ENCODE results near the gene PLIN1.
"Not testable (repeated sequence)": the region's sequence is repeated elsewhere in the genome, so short reads cannot be mapped to it uniquely, and the experiment has no call there.

PLIN1 gene

DNA sequence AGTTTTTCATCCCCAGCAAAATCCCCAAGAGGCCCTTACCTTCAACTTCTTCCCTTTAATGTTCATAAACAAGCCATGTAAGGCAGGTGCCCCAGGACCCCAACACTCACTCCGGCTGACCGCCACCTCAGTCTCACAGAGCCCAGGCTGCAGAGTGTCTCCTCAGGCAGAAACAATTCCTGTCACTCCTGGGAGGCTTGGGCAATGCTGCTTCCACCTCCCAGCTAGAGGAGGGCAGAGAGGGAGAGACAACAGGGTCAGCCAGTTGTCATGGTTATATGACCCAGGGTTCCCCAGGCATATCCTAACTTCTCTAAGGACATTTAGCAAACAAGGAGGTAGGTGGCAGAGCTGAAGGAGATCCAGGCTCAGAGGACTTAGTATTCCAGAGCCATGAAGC, at the start of gene PLIN1:
TSS of gene PLIN1 (minus strand) at position 156 of the 400 bp plus-strand sequence. CDS start 1,878 bp downstream, outside the sequence.
- FAIRE-seq: no peak

DNA sequence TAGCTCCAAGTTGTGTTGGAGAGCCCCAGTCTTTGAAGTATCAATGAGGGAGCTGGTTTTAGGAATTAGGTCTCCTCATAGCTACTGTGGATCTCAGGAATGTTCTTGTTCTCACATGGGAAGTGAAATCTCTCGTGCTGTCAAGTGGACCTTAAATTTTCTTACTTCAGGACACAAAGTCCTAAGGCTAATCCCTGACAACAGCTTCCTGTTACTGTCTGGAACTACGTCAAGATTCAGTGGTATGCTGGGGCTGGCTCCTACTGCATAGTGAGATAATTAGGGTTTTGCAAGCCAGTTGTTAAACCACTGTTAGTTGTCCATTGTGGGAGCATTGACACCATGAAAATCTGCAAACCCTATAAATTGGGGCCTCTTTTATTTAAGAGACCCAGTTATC, 49.1 kb upstream of the PLIN1 start:
- no peak for FAIRE-seq

DNA sequence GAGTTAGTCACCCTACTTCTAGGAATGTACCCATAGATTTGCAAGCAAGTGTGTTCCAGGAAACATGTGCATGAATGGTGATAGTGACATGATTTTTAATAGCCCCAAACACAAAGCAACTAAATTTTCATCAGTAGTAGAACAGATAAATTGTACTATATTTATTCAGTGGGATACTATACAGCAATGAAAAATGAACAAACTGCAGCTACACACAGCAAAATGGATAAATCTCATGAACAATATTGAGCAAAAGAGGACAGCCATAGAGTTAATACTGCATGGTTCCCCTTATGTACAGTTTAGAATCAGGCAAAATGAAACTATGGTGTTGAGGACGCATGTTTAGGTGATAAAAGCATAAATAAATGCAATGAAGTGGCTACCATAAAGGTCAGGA, 45.9 kb upstream of the PLIN1 start:
- FAIRE-seq: no peak

GRCh38 chr15:89724621-89725020, 45.5 kb upstream of the PLIN1 start:
- FAIRE-seq: no peak

DNA sequence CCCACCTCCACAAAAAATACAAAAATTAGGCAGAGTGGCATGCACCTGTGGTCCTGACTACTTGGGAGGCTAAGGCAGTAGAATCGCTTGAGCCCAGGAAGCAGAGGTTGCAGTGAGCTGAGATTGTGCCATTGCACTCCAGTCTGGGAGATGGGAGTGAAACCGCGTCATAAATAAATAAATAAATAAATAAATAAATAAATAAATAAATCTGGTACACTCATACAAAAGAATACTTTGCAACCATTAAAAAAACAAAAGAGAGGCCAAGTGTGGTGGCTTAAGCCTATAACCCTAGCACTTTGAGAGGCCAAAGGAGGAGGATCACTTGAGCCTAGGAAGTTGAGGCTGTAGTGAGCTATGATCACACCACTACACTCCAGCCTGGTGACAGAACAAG, 43.9 kb upstream of the PLIN1 start:
- no peak for FAIRE-seq

GRCh38 chr15:89714775-89715174, 35.6 kb upstream of the PLIN1 start:
- no peak for FAIRE-seq

DNA sequence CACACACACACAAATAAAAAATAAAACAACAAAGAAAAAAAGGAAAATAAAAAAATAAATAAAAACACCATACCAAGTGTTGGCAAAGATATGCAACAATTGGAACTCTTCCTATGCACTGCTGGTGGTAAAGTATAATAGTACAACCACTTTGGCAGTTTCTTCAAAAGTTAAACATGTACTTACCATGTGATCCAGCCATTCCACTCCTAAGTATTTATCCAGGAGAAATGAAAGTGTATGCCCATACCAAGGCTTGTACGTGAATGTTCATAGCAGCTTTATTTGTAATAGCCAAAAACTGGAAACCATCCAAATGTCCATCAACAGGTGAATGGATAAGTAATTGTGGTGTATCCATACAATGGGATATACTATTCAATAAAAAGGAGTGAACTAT, 28.4 kb upstream of the PLIN1 start:
- FAIRE-seq: no peak

- FAIRE-seq: no peak
These were observed 25.2 kb upstream of the PLIN1 start for GRCh38 chr15:89704411-89704810.

DNA sequence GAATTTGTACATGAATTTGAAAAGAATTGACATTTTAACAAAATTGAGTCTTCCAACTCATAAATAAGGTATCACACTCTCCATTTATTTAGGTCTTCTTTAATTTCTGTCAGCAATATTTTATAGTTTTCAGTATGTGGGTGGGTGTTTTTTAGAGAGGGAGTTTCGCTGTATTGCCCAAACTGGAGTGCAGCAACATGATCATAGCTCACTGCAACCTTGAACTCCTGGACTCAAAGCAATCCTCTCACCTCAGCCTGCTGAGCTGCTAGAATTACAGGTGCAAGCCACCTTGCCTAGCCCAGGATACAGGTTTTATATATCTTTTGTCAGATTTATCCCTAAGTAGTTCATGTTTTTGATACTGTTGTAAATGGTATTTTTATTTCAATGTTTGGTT, 16.0 kb upstream of the PLIN1 start:
- FAIRE-seq: no peak

DNA sequence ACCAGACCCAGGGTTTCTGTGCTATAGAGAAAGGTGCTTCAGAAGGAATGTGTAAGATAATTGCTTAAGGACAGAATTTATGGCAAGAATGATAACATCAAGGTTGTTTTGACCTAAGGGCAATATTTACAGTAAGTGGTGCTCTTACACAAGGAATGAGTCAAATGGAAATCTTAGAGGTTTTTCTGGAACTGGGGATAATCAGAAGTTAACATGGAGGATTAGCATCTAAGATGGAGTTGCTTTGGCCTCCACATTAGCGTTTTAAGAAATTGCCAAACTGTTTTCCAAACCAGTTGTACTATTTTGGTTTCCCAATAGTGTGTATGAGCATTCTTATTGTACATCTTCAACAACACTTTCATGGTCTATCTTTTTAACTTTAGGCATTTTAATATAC, 14.5 kb upstream of the PLIN1 start:
- FAIRE-seq: no peak

DNA sequence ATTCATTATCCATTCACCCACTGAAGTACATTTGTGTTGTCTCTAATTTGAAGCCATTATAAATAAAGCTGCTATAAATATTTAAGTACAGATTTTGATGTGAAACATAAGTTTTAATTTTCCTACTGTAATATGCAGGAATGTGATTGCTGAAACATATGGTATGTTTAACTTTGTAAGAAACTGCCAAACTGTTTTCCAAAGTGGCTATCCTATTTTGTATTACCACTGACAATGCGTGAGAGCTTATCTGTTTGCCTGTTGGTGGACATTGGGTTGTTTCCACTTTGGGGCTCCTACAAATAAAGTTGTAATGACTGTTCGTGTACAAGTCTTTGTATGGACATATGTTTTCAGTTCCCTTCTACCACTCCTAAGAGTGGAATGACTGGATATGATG, 13.9 kb upstream of the PLIN1 start:
- no peak for FAIRE-seq

DNA sequence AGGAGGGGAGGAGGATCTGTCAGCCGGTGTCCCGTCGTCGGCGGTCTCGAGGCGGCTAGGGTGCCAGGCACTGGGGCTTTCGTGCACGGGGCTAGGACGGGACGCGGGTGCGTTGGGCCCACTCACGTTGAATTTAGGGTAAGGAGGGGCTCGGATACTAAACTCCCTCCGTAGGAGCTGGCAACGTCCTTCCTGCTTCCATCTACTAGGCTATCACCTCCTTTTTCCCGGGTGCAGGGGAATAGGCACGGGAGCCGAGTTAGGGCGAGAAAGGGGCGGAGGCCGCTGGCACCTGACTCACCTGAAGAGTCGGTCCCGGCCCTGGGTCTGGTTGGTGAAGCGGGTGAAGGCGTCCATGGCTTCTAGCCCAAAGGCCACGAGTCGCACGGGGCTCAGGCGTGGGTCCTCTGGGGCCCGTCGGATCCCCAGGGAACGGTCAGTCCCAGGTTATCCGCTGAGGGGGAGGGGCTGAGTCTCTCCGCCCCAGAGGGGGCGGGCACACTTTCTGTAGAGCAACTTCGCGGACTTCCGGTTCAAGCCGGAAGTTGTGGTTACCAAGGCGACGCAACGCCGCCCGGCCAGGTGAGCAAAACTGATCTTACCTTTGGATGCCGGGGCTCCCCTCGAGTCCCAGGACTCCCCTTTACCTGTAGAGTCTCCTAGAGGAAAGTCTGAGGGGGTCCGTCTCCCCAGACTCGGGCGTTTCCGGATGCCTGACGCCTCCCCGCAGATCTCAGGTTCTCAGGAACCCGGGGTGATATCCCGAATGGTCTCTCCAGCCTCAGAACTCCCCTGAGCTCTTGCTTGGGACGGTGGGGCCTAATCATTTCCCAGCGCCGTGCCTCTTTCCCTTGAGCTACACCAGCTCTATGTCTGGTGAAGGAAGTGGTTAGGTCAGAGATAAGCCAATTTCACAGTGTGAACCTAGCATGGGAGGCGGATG, 11.4 kb upstream of the PLIN1 start, which contains the start of the genes PEX11A and WDR93:
TSS of gene PEX11A (minus strand) at position 479 of the 943 bp plus-strand sequence. CDS start at position 357, 122 bp downstream.
TSS of gene WDR93 (plus strand) at position 536 of the 943 bp plus-strand sequence. CDS start 10,936 bp downstream, outside the sequence.
- no peak for FAIRE-seq

DNA sequence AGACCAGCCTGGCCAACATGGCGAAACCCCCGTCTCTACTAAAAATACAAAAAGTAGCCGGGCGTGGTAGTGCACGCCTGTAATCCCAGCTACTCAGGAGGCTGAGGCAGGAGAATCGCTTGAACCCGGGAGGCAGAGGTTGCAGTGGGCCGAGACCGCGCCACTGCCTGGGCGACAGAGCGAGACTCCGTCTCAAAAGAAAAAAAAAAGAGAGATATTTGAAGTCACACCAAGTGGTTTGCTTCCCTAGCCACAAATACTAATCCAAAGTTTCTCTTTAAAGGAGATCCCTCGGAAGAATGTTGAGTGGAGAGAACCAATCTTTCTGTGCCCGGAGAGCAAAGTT, 10.7 kb upstream of the PLIN1 start:
- FAIRE-seq: not testable (repeated sequence)

DNA sequence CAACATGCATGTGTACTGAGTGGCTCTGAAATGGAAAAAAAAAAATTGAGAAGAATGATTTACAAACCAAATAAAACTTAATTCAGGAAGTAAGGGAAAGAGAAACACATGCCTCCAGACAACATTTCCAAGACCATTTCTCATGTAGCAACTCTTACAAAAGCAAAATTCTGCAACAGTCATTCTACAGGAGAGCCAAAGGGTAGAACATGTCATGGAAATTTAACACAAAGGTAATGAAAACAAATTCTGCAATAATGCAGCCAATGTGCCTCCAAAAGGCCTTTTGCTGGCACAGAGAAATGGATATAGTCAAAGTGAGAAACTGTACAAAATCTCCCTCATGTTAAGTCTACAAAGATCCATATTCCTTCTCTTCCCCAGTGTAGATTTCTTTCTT, 7.4 kb upstream of the PLIN1 start:
- FAIRE-seq: no peak

DNA sequence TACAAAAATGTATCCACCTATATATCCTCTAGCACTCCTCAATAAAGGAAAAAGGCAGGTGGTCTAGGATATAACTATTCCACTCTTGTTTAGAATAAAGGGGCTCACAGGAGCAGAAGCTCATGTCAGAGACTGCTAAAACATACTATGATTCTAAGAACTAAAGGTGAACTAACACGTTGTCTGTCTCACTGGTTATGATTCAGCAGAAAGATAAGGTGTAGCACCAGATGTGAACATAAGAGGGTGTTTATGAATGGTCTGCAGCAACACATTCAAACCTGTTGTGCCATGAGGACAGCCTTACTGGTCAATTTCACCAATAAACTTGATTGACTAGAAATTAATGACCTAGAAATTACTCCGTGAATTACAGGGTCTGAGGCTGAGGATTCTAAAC, 6.8 kb upstream of the PLIN1 start:
- no peak for FAIRE-seq

GRCh38 chr15:89681146-89681545, 2.0 kb upstream of the PLIN1 start:
- no peak for FAIRE-seq

GRCh38 chr15:89680282-89680873, 1.2 kb upstream of the PLIN1 start:
- no peak for FAIRE-seq

DNA sequence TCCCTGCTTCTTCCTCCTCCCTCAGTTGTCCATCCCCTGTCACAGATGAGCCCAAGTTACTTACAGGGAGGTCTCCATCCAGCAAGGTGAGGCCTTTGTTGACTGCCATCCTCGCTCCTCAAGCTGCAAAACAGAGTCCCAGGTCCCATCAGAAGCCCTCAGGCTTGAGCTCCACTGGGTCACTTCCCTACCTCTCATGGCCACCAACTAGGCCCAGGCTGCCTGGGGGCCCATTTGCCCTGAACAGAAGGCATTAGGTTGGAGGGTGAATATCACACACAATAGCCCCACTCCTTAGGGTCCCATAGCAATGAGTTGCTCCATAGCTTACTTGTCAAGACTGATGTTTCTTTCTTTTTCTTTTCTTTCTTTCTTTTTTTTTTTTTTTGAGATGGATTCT, 1.8 kb downstream of the PLIN1 start:
- FAIRE-seq: no peak

GRCh38 chr15:89675606-89676005, 3.6 kb downstream of the PLIN1 start:
- no peak for FAIRE-seq

GRCh38 chr15:89674526-89674925, 4.6 kb downstream of the PLIN1 start:
- FAIRE-seq: no peak

- no peak for FAIRE-seq
These were observed 6.0 kb downstream of the PLIN1 start for GRCh38 chr15:89673165-89673512.

- FAIRE-seq: no peak
These were observed 6.7 kb downstream of the PLIN1 start for GRCh38 chr15:89672221-89673164.

DNA sequence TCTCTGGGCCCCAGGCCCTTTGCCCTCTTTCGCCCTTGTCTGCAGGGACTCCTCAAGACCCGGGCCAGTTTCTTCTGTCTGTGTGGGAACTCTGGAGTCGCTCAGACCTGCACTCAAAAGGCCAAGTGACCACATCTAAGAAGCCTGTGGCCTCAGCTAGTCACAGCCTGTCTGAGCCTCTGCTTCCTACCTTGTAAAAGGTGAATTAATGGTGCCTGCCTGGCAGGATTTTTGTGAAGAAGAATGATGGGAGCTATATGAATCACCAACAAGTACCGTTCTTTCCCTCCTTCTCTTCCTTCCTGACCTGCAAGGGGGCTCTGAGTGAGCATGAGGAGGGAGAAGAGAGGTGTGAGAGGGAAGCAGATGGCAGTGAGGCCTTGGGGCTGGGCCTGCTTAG, 7.5 kb downstream of the PLIN1 start:
- FAIRE-seq: no peak

Data from endometrium (tissue), 2 donors.